ENCODE results near the gene SPAG9.

Gene SPAG9

GRCh38 chr17:50934161-50934560 is 186.5 kb downstream of the SPAG9 start:
- no peak for TF ChIP-seq CTCF (conservative IDR thresholded peaks at IDR 0.05; ENCODE audit: low read depth, low read length)
- H3K4me3 ChIP-seq (ENCODE audit: low read length) = no peak overlapping the region
- no peak for DNase-seq (ENCODE audit: low read depth)

- H3K4me3 ChIP-seq (ENCODE audit: low read length) = peak overlapping the region; percentile 50
- peak; percentile 85 for DNase-seq (ENCODE audit: low read depth)
- no peak for TF ChIP-seq CTCF (conservative IDR thresholded peaks at IDR 0.05; ENCODE audit: low read depth, low read length)
Measured at GRCh38 chr17:50931144-50931908, 189.3 kb downstream of the SPAG9 start.

GRCh38 chr17:50928646-50929045 is 192.0 kb downstream of the SPAG9 start:
- no peak overlapping the region for H3K4me3 ChIP-seq (ENCODE audit: low read length)
- DNase-seq (ENCODE audit: low read depth) = no peak
- no peak for TF ChIP-seq CTCF (conservative IDR thresholded peaks at IDR 0.05; ENCODE audit: low read depth, low read length)

GRCh38 chr17:50927287-50927686 is 193.4 kb downstream of the SPAG9 start:
- no peak overlapping the region for H3K4me3 ChIP-seq (ENCODE audit: low read length)
- DNase-seq (ENCODE audit: low read depth) = no peak
- no peak for TF ChIP-seq CTCF (conservative IDR thresholded peaks at IDR 0.05; ENCODE audit: low read depth, low read length)

GRCh38 chr17:50926523-50926922 is 194.1 kb downstream of the SPAG9 start:
- no peak overlapping the region for H3K4me3 ChIP-seq (ENCODE audit: low read length)
- TF ChIP-seq CTCF (conservative IDR thresholded peaks at IDR 0.05; ENCODE audit: low read depth, low read length) = no peak
- no peak for DNase-seq (ENCODE audit: low read depth)

GRCh38 chr17:50925296-50925891 is 195.3 kb downstream of the SPAG9 start:
- DNase-seq (ENCODE audit: low read depth) = no peak
- no peak for TF ChIP-seq CTCF (conservative IDR thresholded peaks at IDR 0.05; ENCODE audit: low read depth, low read length)
- H3K4me3 ChIP-seq (ENCODE audit: low read length) = no peak overlapping the region

- no peak for TF ChIP-seq CTCF (conservative IDR thresholded peaks at IDR 0.05; ENCODE audit: low read depth, low read length)
- no peak overlapping the region for H3K4me3 ChIP-seq (ENCODE audit: low read length)
- DNase-seq (ENCODE audit: low read depth) = no peak
Measured at GRCh38 chr17:50924800-50925199, 195.9 kb downstream of the SPAG9 start.
